B cell (primary cell): ENCODE measurements around the gene CHRNA4. TPM values are rescaled to one million over a fixed set of nuclear protein-coding genes. Genes with fewer than 3 reads are reported as not detected.

Experiments used
- ATAC-seq: fragments of 200-7000 bp; cut with Tn5 transposase; one replicate; pipeline ENCODE4 v1.10.0; 2021; ENCODE audit warnings: low read depth, mild to moderate bottlenecking, moderate number of reproducible peaks, moderate library complexity
- CTCF ChIA-PET: fragments of 350-600 bp; sonication (Branson Sonifier 250); formaldehyde crosslinking; loops from one replicate; lab custom pipeline; 2021; ENCODE audit warnings: antibody characterized with exemption, inconsistent platforms; lab: Charles Lee
- POLR2A ChIA-PET: fragments of 350-600 bp; sonication (Branson Sonifier 250); formaldehyde crosslinking; loops from one replicate; lab custom pipeline; 2021; ENCODE audit warnings: antibody characterized with exemption; lab: Charles Lee
- DNase-seq: peaks from one replicate; pipeline ENCODE4 v3.0.0; 2013
- H2AFZ ChIP-seq: 2 replicates; pipeline ENCODE4 v1.6.1; 2012; ENCODE audit warnings: mild to moderate bottlenecking, low read depth, low read length; ENCODE audit not compliant: insufficient read depth, poor library complexity, severe bottlenecking
- H3K27ac ChIP-seq, 2 donors: 1 replicate in 1 of 2; 2 replicates in 1 of 2; pipeline ENCODE4 v1.5.1; 2012 to 2013; ENCODE audit warnings: low read length in 2 of 2, mild to moderate bottlenecking in 2 of 2, moderate library complexity in 1 of 2
- H3K27me3 ChIP-seq, 4 experiments: fragments of 200-600 bp in 1 of 4; sonication (generic) in 1 of 4; replicated peaks in 1 of 4; 1 replicate in 2 of 4; 2 replicates in 2 of 4; pipeline versions ENCODE4 v1.6.1 to v1.7.0; 2013 to 2016; ENCODE audit warnings: low read length in 3 of 4, mild to moderate bottlenecking in 2 of 4, mixed read lengths in 1 of 4, moderate library complexity in 1 of 4; ENCODE audit not compliant: insufficient read depth in 4 of 4, control insufficient read depth in 3 of 4; ENCODE audit errors: control extremely low read depth in 1 of 4
- H3K36me3 ChIP-seq, 2 experiments: replicated peaks in 1 of 2; 1 replicate in 1 of 2; 2 replicates in 1 of 2; pipeline versions ENCODE4 v1.6.1 to v1.7.1; 2013; ENCODE audit warnings: low read length in 1 of 2; ENCODE audit not compliant: insufficient read depth in 2 of 2, control insufficient read depth in 1 of 2; ENCODE audit errors: control extremely low read depth in 1 of 2, extremely low read depth in 1 of 2
- H3K4me1 ChIP-seq, 2 donors: fragments of 200-600 bp in 1 of 2; sonication (generic) in 1 of 2; 1 replicate in 1 of 2; 2 replicates in 1 of 2; pipeline versions ENCODE4 v1.5.1 to v1.6.1; 2013 to 2017; ENCODE audit warnings: low read length in 2 of 2; ENCODE audit not compliant: control insufficient read depth in 2 of 2, insufficient read depth in 2 of 2
- H3K4me2 ChIP-seq: replicated peaks from 2 replicates; pipeline ENCODE3; 2012; ENCODE audit warnings: mild to moderate bottlenecking, low read depth, low read length; ENCODE audit not compliant: poor library complexity, severe bottlenecking
- H3K4me3 ChIP-seq, 5 experiments: fragments of 200-600 bp in 1 of 5; sonication (generic) in 1 of 5; 1 replicate in 3 of 5; 2 replicates in 2 of 5; pipeline versions ENCODE4 v1.5.1 to v1.7.0; 2011 to 2016; ENCODE audit warnings: low read length in 4 of 5, mild to moderate bottlenecking in 4 of 5, low read depth in 2 of 5, control low read depth in 1 of 5, moderate library complexity in 1 of 5; ENCODE audit not compliant: insufficient read depth in 1 of 5; ENCODE audit errors: control extremely low read depth in 1 of 5, extremely low read depth in 1 of 5
- H3K79me2 ChIP-seq: fragments of 200-600 bp; sonication (generic); one replicate; pipeline ENCODE4 v1.6.0; 2016; ENCODE audit warnings: low read length; ENCODE audit not compliant: control insufficient read depth, insufficient read depth
- H3K9ac ChIP-seq: fragments of 200-600 bp; sonication (generic); 2 replicates; pipeline ENCODE4 v1.6.1; 2017; ENCODE audit warnings: mild to moderate bottlenecking, low read length, moderate library complexity
- H3K9me3 ChIP-seq, 3 donors: one replicate each; pipeline versions ENCODE4 v1.6.1 to v1.7.1; 2013; ENCODE audit warnings: low read length in 2 of 3; ENCODE audit not compliant: control insufficient read depth in 2 of 3, insufficient read depth in 1 of 3; ENCODE audit errors: control extremely low read depth in 1 of 3
- H4K20me1 ChIP-seq: 2 replicates; pipeline ENCODE4 v1.6.0; 2012; ENCODE audit warnings: mild to moderate bottlenecking, low read length; ENCODE audit not compliant: insufficient read depth, control insufficient read depth, poor library complexity, severe bottlenecking
- H3K27ac Mint-ChIP-seq: one replicate; pipeline ENCODE4 v1.8.0; 2021; ENCODE audit warnings: mixed read lengths
- H3K27me3 Mint-ChIP-seq: one replicate; pipeline ENCODE4 v1.8.0; 2021; ENCODE audit warnings: mixed read lengths
- H3K4me1 Mint-ChIP-seq: one replicate; pipeline ENCODE4 v1.8.0; 2021; ENCODE audit warnings: mixed read lengths
- H3K4me3 Mint-ChIP-seq: one replicate; pipeline ENCODE4 v1.8.0; 2021; ENCODE audit warnings: mixed read lengths
- H3K9me3 Mint-ChIP-seq: one replicate; pipeline ENCODE4 v1.8.0; 2022; ENCODE audit warnings: mixed read lengths; ENCODE audit not compliant: insufficient read depth
- EZH2 ChIP-seq: IDR thresholded peaks from 2 replicates; pipeline ENCODE4 v1.6.1; 2012; ENCODE audit warnings: borderline replicate concordance, low read depth, mild to moderate bottlenecking, moderate library complexity, low read length; ENCODE audit not compliant: insufficient read depth, poor library complexity, severe bottlenecking
- WGBS: methylation state at CpG from one replicate; pipeline ENCODE4 v1.1.5; 2013; ENCODE audit warnings: missing lambda C conversion rate; ENCODE audit not compliant: insufficient coverage; 5-methylcytosine and 5-hydroxymethylcytosine counted together
- intact Hi-C: fragments of 100-400 bp; cut with micrococcal nuclease; formaldehyde crosslinking; loops from one replicate; pipeline ENCODE4 v1.10.0; 2022
- polyA plus RNA-seq: library from polyadenylated mRNA; depleted of rRNA; stranded (reverse); fragments of >200 nt; gene quantifications from 2 replicates; pipeline ENCODE4 v1.2.3, GENCODE V29; 2012
- total RNA-seq, 2 donors: library from RNA; stranded (reverse); fragments of 120-200 nt in 1 of 2; gene quantifications; 1 replicate in 1 of 2; 2 replicates in 1 of 2; pipeline versions ENCODE4 v1.2.3 to v1.2.4, GENCODE V29; 2013 to 2022
- TF ChIP-seq, protein P1 (sequence below): fragments of 200-600 bp; IDR thresholded peaks from one replicate; pipeline ENCODE4 v1.8.0; 2022; ENCODE audit warnings: antibody characterized with exemption, mild to moderate bottlenecking

Gene CHRNA4
- total and polyA plus RNA-seq, 2 donors (not counting 1 experiment from before 2014, with no cell fraction given) = not detected

DNA sequence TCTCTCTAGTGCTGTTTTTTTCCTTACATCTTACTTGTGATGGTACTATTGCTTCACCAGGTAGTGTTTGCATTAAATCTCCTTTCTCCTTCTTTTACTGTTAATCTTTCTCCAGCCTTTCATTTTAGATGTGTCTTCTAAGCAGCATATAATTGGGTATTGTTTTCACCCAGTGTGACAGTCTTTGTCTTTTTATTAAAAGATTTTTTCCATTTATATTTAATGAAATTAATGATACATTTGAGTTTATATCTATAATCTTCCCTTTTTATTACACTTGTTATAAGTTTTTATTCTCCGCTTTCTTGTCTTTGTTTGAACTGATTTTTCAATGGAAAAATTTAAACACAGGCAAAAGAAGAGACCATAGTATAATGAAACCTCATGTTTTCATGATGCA is 59.5 kb downstream of the CHRNA4 start:
- Mint-ChIP-seq H3K27me3 (peaks cover 28% of the 10 kb centered on the region), H3K9me3 (peaks cover 5% of the 10 kb centered on the region), H3K27ac (no peak overlapping the region), H3K4me1 (no peaks in the 10 kb centered on the region), H3K4me3 (no peak overlapping the region)
- intact Hi-C loops = no loop called here
- H3K9me3 ChIP-seq = peaks cover 0 to 32% (median 4%) of the 10 kb centered on the region in 3 donors
- DNase-seq = no peak
- TF ChIP-seq, protein P1, sequence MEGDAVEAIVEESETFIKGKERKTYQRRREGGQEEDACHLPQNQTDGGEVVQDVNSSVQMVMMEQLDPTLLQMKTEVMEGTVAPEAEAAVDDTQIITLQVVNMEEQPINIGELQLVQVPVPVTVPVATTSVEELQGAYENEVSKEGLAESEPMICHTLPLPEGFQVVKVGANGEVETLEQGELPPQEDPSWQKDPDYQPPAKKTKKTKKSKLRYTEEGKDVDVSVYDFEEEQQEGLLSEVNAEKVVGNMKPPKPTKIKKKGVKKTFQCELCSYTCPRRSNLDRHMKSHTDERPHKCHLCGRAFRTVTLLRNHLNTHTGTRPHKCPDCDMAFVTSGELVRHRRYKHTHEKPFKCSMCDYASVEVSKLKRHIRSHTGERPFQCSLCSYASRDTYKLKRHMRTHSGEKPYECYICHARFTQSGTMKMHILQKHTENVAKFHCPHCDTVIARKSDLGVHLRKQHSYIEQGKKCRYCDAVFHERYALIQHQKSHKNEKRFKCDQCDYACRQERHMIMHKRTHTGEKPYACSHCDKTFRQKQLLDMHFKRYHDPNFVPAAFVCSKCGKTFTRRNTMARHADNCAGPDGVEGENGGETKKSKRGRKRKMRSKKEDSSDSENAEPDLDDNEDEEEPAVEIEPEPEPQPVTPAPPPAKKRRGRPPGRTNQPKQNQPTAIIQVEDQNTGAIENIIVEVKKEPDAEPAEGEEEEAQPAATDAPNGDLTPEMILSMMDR = no peak
- no peak for TF ChIP-seq EZH2
- no peaks in the 10 kb centered on the region for H3K36me3 ChIP-seq
- no peak overlapping the region for H3K27ac ChIP-seq
- no peaks in the 10 kb centered on the region for H3K79me2 ChIP-seq
- no CpG with 5 or more reads among the region's 1 CpG for WGBS
- no peaks in the 10 kb centered on the region for H3K4me1 ChIP-seq
- H3K4me3 ChIP-seq = no peak overlapping the region
- H4K20me1 ChIP-seq = no peaks in the 10 kb centered on the region
- POLR2A ChIA-PET = no interaction called here
- peaks cover 0 to 19% (median 1%) of the 10 kb centered on the region in 4 experiments for H3K27me3 ChIP-seq
- CTCF ChIA-PET = no interaction called here
- no peak overlapping the region for H3K9ac ChIP-seq
- ATAC-seq = no peak
- H3K4me2 ChIP-seq = no peak overlapping the region
- H2AFZ ChIP-seq = no peak overlapping the region

DNA sequence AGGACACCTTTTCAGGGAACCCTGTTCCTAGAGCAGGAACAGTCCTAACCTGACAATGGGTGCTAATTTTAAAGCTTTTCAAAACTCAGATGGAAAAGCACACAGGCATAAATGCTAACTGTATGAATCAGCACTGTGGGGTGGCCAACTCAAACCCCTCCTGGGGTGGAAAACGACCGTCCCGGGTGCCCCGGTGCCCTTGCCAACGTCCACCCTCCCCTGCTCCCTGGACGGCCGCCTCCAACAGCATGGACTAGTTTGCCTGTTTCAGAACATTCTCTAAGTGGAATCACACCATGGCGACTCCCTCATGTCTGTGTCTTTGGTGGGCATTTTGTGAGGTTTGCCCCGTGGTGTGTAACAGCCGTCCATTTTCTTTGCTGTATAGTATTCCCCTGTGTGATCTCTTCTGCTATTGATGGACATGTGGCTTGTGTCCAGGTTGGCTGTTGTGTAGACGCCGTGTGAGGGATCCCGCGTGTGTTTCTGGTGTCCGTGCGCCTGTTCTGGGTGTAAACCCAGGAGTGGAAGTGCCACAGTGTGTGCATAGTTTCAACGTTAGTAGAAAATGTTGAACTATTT is 62.3 kb downstream of the CHRNA4 start:
- Histone ChIP-seq H3K27ac (no peak overlapping the region), H3K36me3 (no peaks in the 10 kb centered on the region), H3K79me2 (no peaks in the 10 kb centered on the region), H4K20me1 (no peaks in the 10 kb centered on the region), H3K4me1 (no peaks in the 10 kb centered on the region), H3K9ac (no peak overlapping the region), H2AFZ (no peak overlapping the region), H3K4me2 (no peak overlapping the region), H3K27me3 (peaks cover 0 to 36% (median 1%) of the 10 kb centered on the region in 4 experiments), H3K4me3 (no peak overlapping the region), H3K9me3 (peaks cover 0 to 22% (median 4%) of the 10 kb centered on the region in 3 donors)
- DNase-seq = no peak
- Mint-ChIP-seq H3K9me3 (peaks cover 5% of the 10 kb centered on the region), H3K4me3 (no peak overlapping the region), H3K27me3 (peaks cover 39% of the 10 kb centered on the region), H3K27ac (no peak overlapping the region), H3K4me1 (no peaks in the 10 kb centered on the region)
- ChIA-PET POLR2A (no interaction called here), CTCF (no interaction called here)
- TF ChIP-seq EZH2 = no peak
- TF ChIP-seq, protein P1 = no peak
- intact Hi-C loops = no loop called here
- no peak for ATAC-seq
- 93% methylated on average over 17 of the region's 17 CpGs for WGBS
